DOHH2 (cell line): ENCODE data around the gene TMEM269.

Experiments
- H3F3A ChIP-seq: fragments of 200-600 bp; sonication (generic), shearing (Covaris generic); 2 replicates; pipeline ENCODE4 v1.6.0; 2016; ENCODE audit warnings: antibody characterized with exemption, mild to moderate bottlenecking; ENCODE audit not compliant: control insufficient read depth, insufficient read depth
- H3K27ac ChIP-seq: fragments of 200-600 bp; sonication (generic); 2 replicates; pipeline ENCODE4 v1.5.1; 2014; ENCODE audit warnings: low read depth, mild to moderate bottlenecking, low read length, moderate library complexity
- H3K27me3 ChIP-seq: fragments of 200-600 bp; sonication (generic); 2 replicates; pipeline ENCODE4 v1.6.1; 2014; ENCODE audit warnings: mild to moderate bottlenecking, low read length, mixed read lengths; ENCODE audit not compliant: control insufficient read depth
- H3K36me3 ChIP-seq: fragments of 200-600 bp; sonication (generic); 2 replicates; pipeline ENCODE4 v1.6.1; 2014; ENCODE audit warnings: mild to moderate bottlenecking, low read length, moderate library complexity, mixed read lengths; ENCODE audit not compliant: control insufficient read depth
- H3K4me1 ChIP-seq: fragments of 200-600 bp; sonication (generic); 2 replicates; pipeline ENCODE4 v1.6.1; 2014; ENCODE audit warnings: mild to moderate bottlenecking, low read length, mixed read lengths; ENCODE audit not compliant: control insufficient read depth
- H3K4me2 ChIP-seq: fragments of 200-600 bp; sonication (generic); 2 replicates; pipeline ENCODE4 v1.6.0; 2014; ENCODE audit warnings: mild to moderate bottlenecking, low read length, moderate library complexity
- H3K4me3 ChIP-seq: fragments of 200-600 bp; sonication (generic); 2 replicates; pipeline ENCODE4 v1.5.1; 2014; ENCODE audit warnings: mild to moderate bottlenecking, low read length, mixed read lengths
- H3K79me2 ChIP-seq: fragments of 200-600 bp; sonication (generic); 2 replicates; pipeline ENCODE4 v1.6.1; 2014; ENCODE audit warnings: mild to moderate bottlenecking, low read length, mixed read lengths; ENCODE audit not compliant: control insufficient read depth
- H3K9me2 ChIP-seq: fragments of 200-600 bp; sonication (generic); replicated peaks from 2 replicates; pipeline ENCODE4 v1.6.1; 2014; ENCODE audit warnings: mild to moderate bottlenecking, low read length, mixed read lengths; ENCODE audit not compliant: control insufficient read depth
- H3K9me3 ChIP-seq: fragments of 200-600 bp; sonication (generic); 2 replicates; pipeline ENCODE4 v1.6.1; 2014; ENCODE audit warnings: antibody characterized with exemption, low read length, mixed read lengths; ENCODE audit not compliant: control insufficient read depth, insufficient read depth
- H4K20me1 ChIP-seq: fragments of 200-600 bp; sonication (generic); 2 replicates; pipeline ENCODE4 v1.6.0; 2014; ENCODE audit warnings: low read depth, mild to moderate bottlenecking, antibody characterized with exemption, low read length, moderate library complexity; ENCODE audit not compliant: control insufficient read depth, insufficient read depth
- EZH2phosphoT487 ChIP-seq: fragments of 200-600 bp; sonication (generic); IDR thresholded peaks from 2 replicates; pipeline ENCODE4 v1.6.1; 2017; ENCODE audit warnings: borderline replicate concordance, mild to moderate bottlenecking, antibody characterized with exemption, low read length, moderate library complexity, mixed read lengths
- TF ChIP-seq, protein P1 (sequence below): fragments of 200-600 bp; sonication (generic); IDR thresholded peaks from one replicate; pipeline ENCODE4 v1.5.1; 2014; ENCODE audit warnings: antibody characterized with exemption, mild to moderate bottlenecking, low read depth, low read length; ENCODE audit not compliant: poor library complexity, severe bottlenecking

TMEM269 gene

DNA sequence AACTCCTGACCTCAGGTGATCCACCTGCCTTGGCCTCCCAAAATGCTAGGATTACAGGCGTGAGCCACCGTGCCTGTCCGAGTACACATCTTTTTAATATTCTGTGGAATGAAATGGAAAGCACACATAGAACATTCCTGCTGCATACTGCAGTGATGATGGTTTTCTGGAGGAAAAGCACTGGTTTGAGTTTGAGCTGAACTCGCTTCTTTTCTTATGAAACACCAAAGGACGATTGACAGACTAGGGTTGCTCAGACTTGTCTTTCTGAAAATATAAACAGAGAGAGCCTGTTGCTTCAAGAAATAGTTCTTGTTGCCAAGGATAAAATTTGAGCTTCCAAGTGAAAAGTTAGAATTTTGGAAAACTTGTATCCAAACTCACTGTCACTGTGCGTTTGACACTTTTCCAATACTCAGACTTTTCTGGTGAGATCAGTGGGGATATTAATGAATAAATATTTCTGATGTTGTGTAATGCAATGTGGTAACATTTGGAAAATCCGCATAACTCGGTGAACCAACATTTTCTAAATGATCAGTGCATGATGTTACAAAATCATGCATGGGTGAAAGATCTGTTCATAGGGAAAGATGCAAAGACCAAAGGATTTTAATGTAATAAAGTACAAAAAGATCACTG is 17.2 kb downstream of the TMEM269 start:
- Histone ChIP-seq H4K20me1 (no peaks in the 10 kb centered on the region), H3K4me2 (no peak overlapping the region), H3K9me2 (no peaks in the 10 kb centered on the region), H3K27me3 (peaks cover 12% of the 10 kb centered on the region), H3K9me3 (no peaks in the 10 kb centered on the region), H3F3A (no peaks in the 10 kb centered on the region), H3K4me3 (no peak overlapping the region), H3K4me1 (no peaks in the 10 kb centered on the region), H3K36me3 (no peaks in the 10 kb centered on the region), H3K79me2 (no peaks in the 10 kb centered on the region), H3K27ac (no peak overlapping the region)
- TF ChIP-seq, protein P1, sequence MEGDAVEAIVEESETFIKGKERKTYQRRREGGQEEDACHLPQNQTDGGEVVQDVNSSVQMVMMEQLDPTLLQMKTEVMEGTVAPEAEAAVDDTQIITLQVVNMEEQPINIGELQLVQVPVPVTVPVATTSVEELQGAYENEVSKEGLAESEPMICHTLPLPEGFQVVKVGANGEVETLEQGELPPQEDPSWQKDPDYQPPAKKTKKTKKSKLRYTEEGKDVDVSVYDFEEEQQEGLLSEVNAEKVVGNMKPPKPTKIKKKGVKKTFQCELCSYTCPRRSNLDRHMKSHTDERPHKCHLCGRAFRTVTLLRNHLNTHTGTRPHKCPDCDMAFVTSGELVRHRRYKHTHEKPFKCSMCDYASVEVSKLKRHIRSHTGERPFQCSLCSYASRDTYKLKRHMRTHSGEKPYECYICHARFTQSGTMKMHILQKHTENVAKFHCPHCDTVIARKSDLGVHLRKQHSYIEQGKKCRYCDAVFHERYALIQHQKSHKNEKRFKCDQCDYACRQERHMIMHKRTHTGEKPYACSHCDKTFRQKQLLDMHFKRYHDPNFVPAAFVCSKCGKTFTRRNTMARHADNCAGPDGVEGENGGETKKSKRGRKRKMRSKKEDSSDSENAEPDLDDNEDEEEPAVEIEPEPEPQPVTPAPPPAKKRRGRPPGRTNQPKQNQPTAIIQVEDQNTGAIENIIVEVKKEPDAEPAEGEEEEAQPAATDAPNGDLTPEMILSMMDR, result no peak
- no peak for TF ChIP-seq EZH2phosphoT487

DNA sequence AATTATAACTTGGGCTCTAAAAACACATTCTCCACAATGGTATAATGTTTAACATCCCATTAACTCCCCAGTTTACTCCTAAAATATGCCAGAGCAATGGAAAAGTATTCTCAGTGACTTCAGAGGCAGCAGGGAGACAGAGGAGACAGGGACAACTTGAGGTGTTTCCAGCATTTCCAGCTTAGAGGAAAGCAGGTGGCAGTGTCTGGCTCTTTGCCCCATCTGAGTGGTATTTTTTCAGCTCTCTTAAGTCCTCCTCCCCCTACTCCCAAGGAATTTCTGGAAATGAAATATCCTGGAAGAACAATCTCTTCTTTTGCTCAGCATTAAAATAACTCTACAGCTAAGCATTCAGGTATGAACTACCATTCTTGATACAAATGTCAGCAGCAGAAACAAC is 21.4 kb downstream of the TMEM269 start:
- no peaks in the 10 kb centered on the region for H3K9me3 ChIP-seq
- H3K27ac ChIP-seq, result no peak overlapping the region
- no peaks in the 10 kb centered on the region for H4K20me1 ChIP-seq
- H3K79me2 ChIP-seq, result no peaks in the 10 kb centered on the region
- H3K36me3 ChIP-seq, result no peaks in the 10 kb centered on the region
- H3K9me2 ChIP-seq, result no peaks in the 10 kb centered on the region
- 0 out of 2 replicates have a peak, but pooled peaks cover 2% of the 10 kb centered on the region for H3F3A ChIP-seq
- no peaks in the 10 kb centered on the region for H3K27me3 ChIP-seq
- no peak overlapping the region for H3K4me2 ChIP-seq
- H3K4me3 ChIP-seq, result no peak overlapping the region
- TF ChIP-seq EZH2phosphoT487, result no peak
- TF ChIP-seq, protein P1, result no peak
- H3K4me1 ChIP-seq, result peaks cover 3% of the 10 kb centered on the region; the same call in 1 of the 2 replicates

- Histone ChIP-seq H3K4me1 (peaks cover 3% of the 10 kb centered on the region; the same call in 1 of the 2 replicates), H3K79me2 (no peaks in the 10 kb centered on the region), H3K9me3 (no peaks in the 10 kb centered on the region), H4K20me1 (no peaks in the 10 kb centered on the region), H3K9me2 (no peaks in the 10 kb centered on the region), H3K36me3 (no peaks in the 10 kb centered on the region), H3K4me2 (no peak overlapping the region), H3K4me3 (no peak overlapping the region), H3K27ac (no peak overlapping the region), H3K27me3 (no peaks in the 10 kb centered on the region), H3F3A (0 out of 2 replicates have a peak, but pooled peaks cover 2% of the 10 kb centered on the region)
- TF ChIP-seq EZH2phosphoT487, result no peak
- TF ChIP-seq, protein P1, result no peak
Observed at GRCh38 chr1:42806593-42806992, 21.8 kb downstream of the TMEM269 start.
